Measurements from ENCODE around the gene GPBP1L1.

DNA sequence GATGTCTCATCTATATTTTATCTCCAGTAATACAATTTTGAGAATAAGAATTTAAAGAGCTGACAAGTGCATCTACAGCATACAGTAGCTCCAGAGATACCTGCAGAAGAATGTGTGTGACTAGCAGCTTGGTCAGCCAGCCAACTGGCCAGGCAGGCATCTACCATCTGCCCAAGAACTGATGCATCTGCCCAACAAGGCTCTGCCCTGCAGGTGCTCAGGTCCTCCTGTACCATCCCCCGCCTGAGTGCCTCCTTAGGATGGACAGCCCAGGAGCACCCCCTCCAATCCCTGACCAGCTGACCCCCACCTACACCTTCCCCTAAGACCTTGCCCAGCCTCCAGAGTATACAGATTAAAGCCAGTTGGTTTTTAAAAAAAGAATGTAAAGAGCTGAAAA is 32.0 kb upstream of the GPBP1L1 start:
- TF ChIP-seq CBX3 (IDR thresholded peaks at IDR 0.05; ENCODE audit: low read depth) = no peak
- no peak for TF ChIP-seq POLR2A (IDR thresholded peaks at IDR 0.05; ENCODE audit: borderline replicate concordance, extremely low read depth, insufficient read depth, insufficient read length)

All from HCT116 (cell line).